Right renal pelvis (tissue), 4 donors: ENCODE results near the gene ABCB11. TPM values are rescaled to one million over a fixed set of nuclear protein-coding genes. Genes with fewer than 3 reads are reported as not detected.
"Not testable (repeated sequence)": the region's sequence is repeated elsewhere in the genome, so short reads cannot be mapped to it uniquely, and the experiment has no call there.

Experiments used
- DNase-seq, 4 donors: peaks; one replicate each; pipeline ENCODE4 v3.0.0-alpha.2; 2013; ENCODE audit warnings: low read depth in 4 of 4, low spot score in 3 of 4, missing footprints in 1 of 4
- polyA plus RNA-seq, 4 donors: library from polyadenylated mRNA; unstranded; fragments of 120-200 nt; gene quantifications; one replicate each; pipeline ENCODE4 v1.2.1, GENCODE V29; 2013; ENCODE audit not compliant: insufficient read length in 4 of 4

The ABCB11 gene
- polyA plus RNA-seq, 4 donors, result 0.01 to 0.13 TPM; not detected in 2

DNA sequence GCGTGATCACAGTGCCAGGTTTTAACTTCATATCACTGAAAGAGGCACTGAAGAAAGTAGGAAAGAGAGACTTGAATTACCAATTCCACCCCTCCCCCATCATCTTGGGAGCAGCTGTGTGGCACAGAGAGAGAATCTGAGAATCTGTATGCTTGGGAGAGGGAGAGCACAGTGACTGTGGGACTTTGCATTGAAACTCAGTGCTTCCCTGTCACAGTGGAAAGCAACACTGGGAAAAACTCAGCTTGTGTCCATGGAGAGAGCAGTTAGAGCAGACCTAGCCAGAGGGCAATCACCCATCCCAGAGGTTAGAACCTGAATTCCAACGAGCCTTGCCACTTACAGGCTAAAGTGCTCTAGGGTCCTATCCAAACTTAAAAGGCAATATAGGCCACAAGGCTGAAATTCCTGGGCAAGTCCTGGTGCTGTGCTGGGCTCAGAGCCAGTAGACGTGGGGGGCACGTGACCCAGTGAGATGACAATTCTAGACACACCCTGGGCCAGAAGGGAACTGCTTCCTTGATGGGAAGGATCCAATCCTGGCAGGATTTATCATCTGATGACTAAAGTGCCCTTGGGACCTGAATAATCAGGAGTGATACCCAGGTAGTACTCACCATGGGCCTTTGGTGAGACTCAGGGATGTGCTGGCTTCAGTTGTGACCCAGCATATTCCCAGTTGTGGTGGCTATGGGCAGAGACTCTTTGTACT lies 15.5 kb upstream of the ABCB11 start:
- no peak for DNase-seq

DNA sequence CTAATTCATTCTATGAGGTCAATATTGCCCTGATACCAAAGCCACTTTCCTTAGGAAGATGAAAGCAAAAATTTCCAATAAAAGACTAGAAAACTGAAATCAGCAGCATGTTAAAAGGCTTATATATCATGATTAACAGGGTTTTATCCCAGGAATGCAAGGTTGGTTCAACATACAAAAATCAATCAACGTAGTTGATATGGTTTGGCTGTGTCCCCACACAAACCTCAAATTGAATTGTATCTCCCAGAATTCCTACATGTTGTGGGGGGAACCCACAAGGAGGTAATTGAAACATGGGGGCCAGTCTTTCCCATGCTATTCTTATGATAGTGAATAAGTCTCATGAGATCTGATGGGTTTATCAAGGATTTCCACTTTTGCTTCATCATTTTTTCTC lies 11.7 kb upstream of the ABCB11 start:
- DNase-seq, result no peak

DNA sequence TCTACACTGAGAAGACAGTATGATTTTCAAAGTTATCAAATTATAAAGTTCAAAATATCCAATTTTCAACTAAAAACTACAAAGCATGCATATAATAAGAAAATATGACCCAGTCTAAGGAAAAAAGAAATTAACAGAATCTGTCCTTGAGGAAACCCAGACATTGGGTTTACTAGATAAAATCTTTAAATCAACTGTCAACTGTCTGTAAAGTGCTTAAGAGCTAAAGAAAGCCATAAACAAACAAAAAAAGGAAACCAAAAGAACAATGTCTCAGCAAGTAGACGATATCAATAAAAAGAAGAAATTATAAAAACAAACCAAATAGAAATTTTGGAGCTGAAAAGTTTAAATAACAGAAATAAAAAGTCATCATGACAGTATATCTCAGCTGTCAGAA lies 10.5 kb upstream of the ABCB11 start:
- DNase-seq, result no peak

GRCh38 chr2:169039702-169040101 lies 8.6 kb upstream of the ABCB11 start:
- no peak for DNase-seq

GRCh38 chr2:169038338-169038757 lies 7.2 kb upstream of the ABCB11 start:
- DNase-seq, result no peak

DNA sequence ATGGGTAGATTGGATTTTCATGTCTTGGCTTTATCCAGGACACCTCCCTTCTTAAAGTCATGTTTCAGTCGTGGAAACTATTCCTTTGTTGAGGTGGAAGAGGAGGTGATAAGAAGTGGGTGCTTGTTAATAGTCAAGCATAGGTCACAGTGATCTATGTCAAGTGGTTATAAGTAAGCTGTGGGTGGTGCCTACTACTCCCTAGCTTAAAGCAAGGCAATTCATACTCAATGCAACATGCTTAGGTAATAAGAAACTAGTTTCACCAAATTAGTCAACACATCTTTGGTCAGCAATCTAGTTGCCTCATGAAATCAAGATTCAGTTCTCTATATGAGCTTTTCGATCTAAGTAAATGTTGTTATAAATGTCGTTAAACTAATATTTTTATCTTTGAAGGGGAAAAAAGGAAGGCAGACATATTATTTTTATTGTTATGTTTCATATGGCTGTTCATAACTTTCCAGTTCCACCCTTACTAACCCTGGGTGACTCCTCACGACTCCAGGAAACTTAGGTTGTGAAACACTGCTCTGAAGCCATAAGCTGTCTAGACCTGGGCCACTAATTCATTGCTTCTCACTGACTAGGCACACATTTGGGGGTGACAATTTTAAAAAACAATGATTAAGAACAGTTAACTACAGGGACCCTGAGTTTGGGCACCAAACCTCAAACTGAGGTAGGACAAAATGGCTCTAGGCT lies 5.8 kb upstream of the ABCB11 start:
- no peak for DNase-seq

GRCh38 chr2:169035887-169036286 lies 4.8 kb upstream of the ABCB11 start:
- no peak for DNase-seq

GRCh38 chr2:169034984-169035544 lies 3.9 kb upstream of the ABCB11 start:
- no peak for DNase-seq

DNA sequence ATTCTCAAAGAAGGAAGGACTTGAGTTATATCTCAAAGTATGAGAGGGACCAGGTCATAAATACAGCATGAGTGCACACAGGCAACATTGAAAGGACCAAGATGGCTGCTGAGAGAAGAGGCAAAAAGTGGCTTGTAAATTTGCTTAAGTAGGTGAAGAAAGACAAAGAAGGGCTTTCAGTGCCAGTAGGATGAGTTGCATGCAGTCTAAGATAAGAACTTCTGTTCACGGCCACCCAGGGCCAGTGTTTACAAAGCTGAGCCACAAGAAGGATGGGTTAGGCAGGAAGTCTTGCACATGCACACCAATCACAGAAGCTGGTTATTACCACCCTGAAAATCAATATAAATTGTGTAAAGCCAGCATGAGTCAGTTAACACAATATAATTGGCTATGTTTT lies 3.1 kb upstream of the ABCB11 start:
- DNase-seq, result no peak

- no peak for DNase-seq
These were observed 1.8 kb downstream of the ABCB11 start for GRCh38 chr2:169029341-169029740.

GRCh38 chr2:169027234-169027633 lies 3.9 kb downstream of the ABCB11 start:
- no peak for DNase-seq

GRCh38 chr2:169026056-169026455 lies 5.1 kb downstream of the ABCB11 start:
- no peak for DNase-seq

DNA sequence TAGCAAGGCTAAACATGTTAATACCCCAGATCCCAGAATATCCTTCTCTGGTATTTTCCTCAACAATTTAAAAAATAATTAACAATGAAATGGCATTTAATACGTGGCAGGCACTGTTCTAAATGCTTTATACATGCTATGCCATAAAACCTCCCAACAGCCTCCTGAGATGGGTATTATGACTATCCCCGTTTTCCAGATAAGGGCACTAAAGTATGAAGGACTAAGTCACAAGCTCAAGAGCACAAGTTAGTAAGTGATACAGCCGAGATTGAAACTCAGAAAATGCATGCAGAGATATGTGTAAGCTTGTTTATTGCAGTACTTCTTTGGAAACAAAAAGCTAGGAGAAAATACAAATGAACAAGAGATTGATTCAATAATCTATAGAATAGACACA lies 8.0 kb downstream of the ABCB11 start:
- DNase-seq, result no peak

GRCh38 chr2:169018390-169018789 lies 12.7 kb downstream of the ABCB11 start:
- DNase-seq, result no peak

GRCh38 chr2:169015943-169016342 lies 15.2 kb downstream of the ABCB11 start:
- no peak for DNase-seq

GRCh38 chr2:169014780-169015179 lies 16.3 kb downstream of the ABCB11 start:
- DNase-seq, result no peak

- no peak for DNase-seq
These were observed 17.5 kb downstream of the ABCB11 start for GRCh38 chr2:169013628-169014026.

- no peak for DNase-seq
These were observed 18.1 kb downstream of the ABCB11 start for GRCh38 chr2:169012812-169013627.

GRCh38 chr2:169012191-169012792 lies 18.8 kb downstream of the ABCB11 start:
- not testable (repeated sequence) for DNase-seq

DNA sequence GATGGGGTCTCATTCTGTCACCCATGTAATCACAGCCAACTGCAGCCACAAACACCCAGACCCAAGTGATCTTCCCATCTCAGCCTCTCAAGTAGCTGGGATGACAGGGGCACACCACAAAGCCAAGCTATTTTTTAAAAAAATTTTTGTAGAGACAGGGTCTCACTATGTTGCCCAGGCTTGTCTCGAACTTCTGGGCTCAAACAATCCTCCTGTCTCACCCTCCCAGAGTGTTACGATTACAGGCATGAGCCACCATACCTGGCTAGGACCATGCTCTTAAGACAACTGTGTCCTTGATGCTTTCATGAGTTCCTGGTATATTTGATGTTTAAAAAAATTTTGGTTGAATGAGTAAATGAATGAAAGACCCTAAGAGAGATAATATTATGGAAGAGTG lies 19.4 kb downstream of the ABCB11 start:
- no peak for DNase-seq
